Calu3 (cell line): ENCODE results near the gene UBE2O. TPM values are rescaled to one million over a fixed set of nuclear protein-coding genes. Genes with fewer than 3 reads are reported as not detected.

ENCODE experiments used
- BruUV-seq: library from RNA; stranded (reverse); fragments of 400-500 nt; replicated peaks from 2 replicates; lab custom pipeline; 2021; lab: Mats Ljungman, UMichigan
- CTCF ChIA-PET: fragments of 300-600 bp; sonication (Branson Sonifier 250); formaldehyde crosslinking; loops from one replicate; lab custom pipeline; 2022; ENCODE audit warnings: antibody characterized with exemption; lab: Charles Lee
- DNase-seq: peaks from one replicate; pipeline ENCODE4 v3.0.0; 2022
- H3K27ac Mint-ChIP-seq: one replicate; pipeline ENCODE4 v1.8.0; 2022; ENCODE audit warnings: mixed read lengths; ENCODE audit not compliant: unreplicated experiment
- H3K27me3 Mint-ChIP-seq: one replicate; pipeline ENCODE4 v1.8.0; 2022; ENCODE audit warnings: mixed read lengths; ENCODE audit not compliant: unreplicated experiment
- H3K36me3 Mint-ChIP-seq: one replicate; pipeline ENCODE4 v1.8.0; 2022; ENCODE audit warnings: mild to moderate bottlenecking, moderate library complexity, mixed read lengths; ENCODE audit not compliant: insufficient read depth, unreplicated experiment
- H3K4me1 Mint-ChIP-seq: one replicate; pipeline ENCODE4 v1.8.0; 2022; ENCODE audit warnings: mild to moderate bottlenecking, low read depth, mixed read lengths; ENCODE audit not compliant: unreplicated experiment
- H3K4me3 Mint-ChIP-seq: one replicate; pipeline ENCODE4 v1.8.0; 2022; ENCODE audit warnings: mild to moderate bottlenecking, low read depth, moderate library complexity, mixed read lengths; ENCODE audit not compliant: unreplicated experiment
- H3K9me3 Mint-ChIP-seq: one replicate; pipeline ENCODE4 v1.8.0; 2022; ENCODE audit warnings: low read depth, mixed read lengths; ENCODE audit not compliant: unreplicated experiment
- intact Hi-C: fragments of 100-400 bp; cut with micrococcal nuclease; formaldehyde crosslinking; loops from one replicate; pipeline ENCODE4 v1.10.0; 2022; ENCODE audit not compliant: unreplicated experiment
- total RNA-seq: library from RNA; stranded (reverse); gene quantifications from 2 replicates; pipeline ENCODE4 v1.2.3, GENCODE V29; 2022
- TF ChIP-seq, protein P1 (sequence below): fragments of 200-600 bp; IDR thresholded peaks from one replicate; pipeline ENCODE4 v1.8.0; 2022; ENCODE audit warnings: antibody characterized with exemption; ENCODE audit not compliant: unreplicated experiment

UBE2O gene
- total RNA-seq, 1 experiment from 2014 or later = 29.0 TPM

- CTCF ChIA-PET = interaction anchor here (0.8 kb wide), 1 partner anchor 24 kb away, joined by 3 read pairs; no protein-coding TSS in a partner anchor
- intact Hi-C loops = no loop called here
- no peaks in the 10 kb centered on the region for H3K27me3 Mint-ChIP-seq
- no peak overlapping the region for H3K27ac Mint-ChIP-seq
- no peaks in the 10 kb centered on the region for H3K9me3 Mint-ChIP-seq
- no peaks in the 10 kb centered on the region for H3K36me3 Mint-ChIP-seq
- H3K4me1 Mint-ChIP-seq = peaks cover 5% of the 10 kb centered on the region
- no TSS peak for BruUV-seq
- TF ChIP-seq, protein P1, sequence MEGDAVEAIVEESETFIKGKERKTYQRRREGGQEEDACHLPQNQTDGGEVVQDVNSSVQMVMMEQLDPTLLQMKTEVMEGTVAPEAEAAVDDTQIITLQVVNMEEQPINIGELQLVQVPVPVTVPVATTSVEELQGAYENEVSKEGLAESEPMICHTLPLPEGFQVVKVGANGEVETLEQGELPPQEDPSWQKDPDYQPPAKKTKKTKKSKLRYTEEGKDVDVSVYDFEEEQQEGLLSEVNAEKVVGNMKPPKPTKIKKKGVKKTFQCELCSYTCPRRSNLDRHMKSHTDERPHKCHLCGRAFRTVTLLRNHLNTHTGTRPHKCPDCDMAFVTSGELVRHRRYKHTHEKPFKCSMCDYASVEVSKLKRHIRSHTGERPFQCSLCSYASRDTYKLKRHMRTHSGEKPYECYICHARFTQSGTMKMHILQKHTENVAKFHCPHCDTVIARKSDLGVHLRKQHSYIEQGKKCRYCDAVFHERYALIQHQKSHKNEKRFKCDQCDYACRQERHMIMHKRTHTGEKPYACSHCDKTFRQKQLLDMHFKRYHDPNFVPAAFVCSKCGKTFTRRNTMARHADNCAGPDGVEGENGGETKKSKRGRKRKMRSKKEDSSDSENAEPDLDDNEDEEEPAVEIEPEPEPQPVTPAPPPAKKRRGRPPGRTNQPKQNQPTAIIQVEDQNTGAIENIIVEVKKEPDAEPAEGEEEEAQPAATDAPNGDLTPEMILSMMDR = no peak
- no peak overlapping the region for H3K4me3 Mint-ChIP-seq
- DNase-seq = no peak
Measured at GRCh38 chr17:76422406-76422805, 30.5 kb downstream of the UBE2O start.

- no TSS peak for BruUV-seq
- CTCF ChIA-PET = interaction anchor here (0.6 kb wide), 1 partner anchor 14 kb away, joined by 4 read pairs; no protein-coding TSS in a partner anchor
- Mint-ChIP-seq H3K27ac (no peak overlapping the region), H3K36me3 (no peaks in the 10 kb centered on the region), H3K4me1 (peaks cover 8% of the 10 kb centered on the region), H3K9me3 (no peaks in the 10 kb centered on the region), H3K27me3 (no peaks in the 10 kb centered on the region), H3K4me3 (no peak overlapping the region)
- DNase-seq = no peak
- TF ChIP-seq, protein P1 = no peak
- intact Hi-C loops = no loop called here
Measured at GRCh38 chr17:76421044-76421407, 31.9 kb downstream of the UBE2O start.

DNA sequence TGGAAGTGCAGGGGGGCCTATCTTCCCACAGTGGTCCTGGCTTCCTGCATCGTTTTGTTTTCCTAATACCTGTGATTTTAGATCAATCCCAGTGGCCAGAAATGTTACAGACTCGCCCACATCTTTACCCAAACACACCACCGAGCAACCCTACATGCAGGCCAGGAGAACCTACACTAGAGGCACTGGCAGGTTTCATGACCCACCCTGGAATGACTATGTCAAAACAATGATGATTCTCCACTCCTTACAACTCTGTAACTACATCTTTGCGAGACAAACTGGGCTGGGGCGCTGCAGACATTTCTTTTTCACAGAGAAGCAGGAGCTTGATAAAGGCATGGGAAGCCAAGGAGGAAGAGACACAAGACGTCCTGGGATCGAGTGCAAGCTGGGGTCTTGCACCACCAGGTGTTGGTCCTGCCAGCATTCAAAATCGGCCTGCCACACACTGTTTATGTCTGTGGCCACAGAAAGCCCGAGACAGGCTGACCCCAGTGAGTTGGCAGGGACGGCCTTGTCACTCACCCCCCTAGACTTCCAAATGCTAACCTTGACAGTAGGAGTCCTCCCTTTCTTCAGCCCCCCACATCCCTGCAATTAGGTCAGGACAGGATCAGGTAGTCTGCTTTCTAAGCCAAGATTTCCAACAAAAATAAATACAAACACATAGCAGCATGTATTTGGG, 32.5 kb downstream of the UBE2O start:
- no peaks in the 10 kb centered on the region for H3K9me3 Mint-ChIP-seq
- no peaks in the 10 kb centered on the region for H3K36me3 Mint-ChIP-seq
- H3K27me3 Mint-ChIP-seq = no peaks in the 10 kb centered on the region
- no peak overlapping the region for H3K27ac Mint-ChIP-seq
- no TSS peak for BruUV-seq
- CTCF ChIA-PET = interaction anchor here (0.6 kb wide), 1 partner anchor 14 kb away, joined by 4 read pairs; no protein-coding TSS in a partner anchor
- H3K4me3 Mint-ChIP-seq = no peak overlapping the region
- TF ChIP-seq, protein P1 = no peak
- DNase-seq = no peak
- intact Hi-C loops = no loop called here
- H3K4me1 Mint-ChIP-seq = peaks cover 8% of the 10 kb centered on the region

- H3K36me3 Mint-ChIP-seq = no peaks in the 10 kb centered on the region
- no peak overlapping the region for H3K4me3 Mint-ChIP-seq
- no peaks in the 10 kb centered on the region for H3K9me3 Mint-ChIP-seq
- CTCF ChIA-PET = interaction anchor here (0.7 kb wide), 1 partner anchor 284 kb away, joined by 3 read pairs; no protein-coding TSS in a partner anchor
- TF ChIP-seq, protein P1 = no peak
- no peak for DNase-seq
- intact Hi-C loops = no loop called here
- no peaks in the 10 kb centered on the region for H3K27me3 Mint-ChIP-seq
- no peak overlapping the region for H3K27ac Mint-ChIP-seq
- BruUV-seq = no TSS peak
- peaks cover 8% of the 10 kb centered on the region for H3K4me1 Mint-ChIP-seq
Measured at GRCh38 chr17:76419576-76420260, 33.2 kb downstream of the UBE2O start.
